HG02981 (cell line): ENCODE data around the gene LIG1.

ENCODE experiments used
- ATAC-seq: cut with Tn5 transposase; IDR thresholded peaks from one replicate; pipeline ENCODE4 v1.9.1; 2021; ENCODE audit warnings: mild to moderate bottlenecking, moderate library complexity; ENCODE audit not compliant: unreplicated experiment

Gene LIG1

GRCh38 chr19:48182434-48182833 lies 12.3 kb upstream of the LIG1 start:
- no peak for ATAC-seq

- no peak for ATAC-seq
Measured at GRCh38 chr19:48181505-48181904, 11.4 kb upstream of the LIG1 start.

GRCh38 chr19:48176226-48176625 lies 6.1 kb upstream of the LIG1 start:
- ATAC-seq, result no peak

- ATAC-seq, result no peak
Measured at GRCh38 chr19:48175578-48175977, 5.4 kb upstream of the LIG1 start.

GRCh38 chr19:48174445-48175030 lies 4.4 kb upstream of the LIG1 start:
- no peak for ATAC-seq

- ATAC-seq, result no peak
Measured at GRCh38 chr19:48171710-48172109, 1.6 kb upstream of the LIG1 start.

GRCh38 chr19:48170817-48171347 lies 738 bp upstream of the LIG1 start:
- no peak for ATAC-seq

- peak; percentile 6 for ATAC-seq
Measured at GRCh38 chr19:48169578-48169938, 586 bp downstream of the LIG1 start.

- ATAC-seq, result no peak
Measured at GRCh38 chr19:48168689-48169088, 1.5 kb downstream of the LIG1 start.

- no peak for ATAC-seq
Measured at GRCh38 chr19:48158210-48158790, 11.8 kb downstream of the LIG1 start.

- no peak for ATAC-seq
Measured at GRCh38 chr19:48154003-48154402, 16.1 kb downstream of the LIG1 start.

- ATAC-seq, result no peak
Measured at GRCh38 chr19:48152551-48152950, 17.6 kb downstream of the LIG1 start.

GRCh38 chr19:48149430-48149829 lies 20.7 kb downstream of the LIG1 start:
- no peak for ATAC-seq

GRCh38 chr19:48148576-48148975 lies 21.6 kb downstream of the LIG1 start:
- no peak for ATAC-seq

GRCh38 chr19:48147597-48148175 lies 22.5 kb downstream of the LIG1 start:
- no peak for ATAC-seq

GRCh38 chr19:48139053-48139452 lies 31.1 kb downstream of the LIG1 start:
- ATAC-seq, result no peak

GRCh38 chr19:48137411-48137810 lies 32.7 kb downstream of the LIG1 start:
- ATAC-seq, result no peak

- no peak for ATAC-seq
Measured at GRCh38 chr19:48136547-48136946, 33.6 kb downstream of the LIG1 start.

GRCh38 chr19:48135411-48135810 lies 34.7 kb downstream of the LIG1 start:
- ATAC-seq, result no peak

- no peak for ATAC-seq
Measured at GRCh38 chr19:48133094-48133493, 37.0 kb downstream of the LIG1 start.

GRCh38 chr19:48127561-48127960 lies 42.6 kb downstream of the LIG1 start:
- ATAC-seq, result no peak

GRCh38 chr19:48123907-48124651 lies 46.1 kb downstream of the LIG1 start:
- no peak for ATAC-seq
